ENCODE data around the gene CD164L2. TPM values are rescaled to one million over a fixed set of nuclear protein-coding genes. Genes with fewer than 3 reads are reported as not detected.
A peak's percentile ranks its signal among the peaks of the same experiment; 100 is the strongest.

Gene CD164L2
- total and polyA plus RNA-seq, 2 donors (not counting 1 experiment from before 2014, with no cell fraction given) = not detected

- Histone ChIP-seq H3K36me3 (replicated peaks in 1 of 2; ENCODE audit: control extremely low read depth in 1 of 2, control insufficient read depth in 1 of 2, extremely low read depth in 1 of 2, insufficient read depth in 2 of 2, low read length in 1 of 2) (peaks cover 6 to 32% of the 10 kb centered on the region in 2 experiments), H4K20me1 (ENCODE audit: control insufficient read depth, insufficient read depth, low read length, poor library complexity, severe bottlenecking) (peaks cover 5% of the 10 kb centered on the region), H2AFZ (ENCODE audit: insufficient read depth, low read depth, low read length, poor library complexity, severe bottlenecking) (no peak overlapping the region), H3K27me3 (replicated peaks in 1 of 4; ENCODE audit: control extremely low read depth in 1 of 4, control insufficient read depth in 3 of 4, insufficient read depth in 4 of 4, low read length in 3 of 4) (no peaks in the 10 kb centered on the region), H3K4me3 (ENCODE audit: control extremely low read depth in 1 of 5, extremely low read depth in 1 of 5, insufficient read depth in 1 of 5, low read depth in 2 of 5, low read length in 4 of 5) (no peak overlapping the region), H3K4me2 (replicated peaks; ENCODE audit: low read depth, low read length, poor library complexity, severe bottlenecking) (no peak overlapping the region), H3K79me2 (ENCODE audit: control insufficient read depth, insufficient read depth, low read length) (peaks cover 4% of the 10 kb centered on the region), H3K9ac (ENCODE audit: low read length) (no peak overlapping the region), H3K4me1 (ENCODE audit: control insufficient read depth in 2 of 2, insufficient read depth in 2 of 2, low read length in 2 of 2) (peaks cover 47 to 67% of the 10 kb centered on the region in 2 donors), H3K27ac (ENCODE audit: low read length in 2 of 2) (peak overlapping the region; percentile 6 to 79), H3K9me3 (ENCODE audit: control extremely low read depth in 1 of 3, control insufficient read depth in 2 of 3, insufficient read depth in 1 of 3, low read length in 2 of 3) (no peaks in the 10 kb centered on the region)
- 91% methylated on average over 9 of the region's 13 CpGs for WGBS (ENCODE audit: insufficient coverage)
- DNase-seq (no peak), ATAC-seq (ENCODE audit: low read depth) (no peak)
- POLR2A ChIA-PET = no interaction called here
- Mint-ChIP-seq H3K4me3 (no peak overlapping the region), H3K27me3 (no peaks in the 10 kb centered on the region), H3K4me1 (peaks cover 63% of the 10 kb centered on the region), H3K27ac (peak overlapping the region; percentile 32), H3K9me3 (ENCODE audit: insufficient read depth) (no peaks in the 10 kb centered on the region)
- no peak for TF ChIP-seq EZH2 (IDR thresholded peaks at IDR 0.05; ENCODE audit: borderline replicate concordance, insufficient read depth, low read depth, low read length, poor library complexity, severe bottlenecking)
- no peak for TF ChIP-seq CTCF (IDR thresholded peaks at IDR 0.05)
- intact Hi-C loops (cut with micrococcal nuclease) = no loop called here
- CTCF ChIA-PET = interaction anchor here (0.6 to 5.6 kb wide), 7 partner anchors 10 to 200 kb away, joined by 3 to 114 read pairs (median 4); partner anchors contain the start of gene AHDC1
Measured at GRCh38 chr1:27405074-27405473, 21.9 kb upstream of the CD164L2 start.

GRCh38 chr1:27403931-27404330, 20.8 kb upstream of the CD164L2 start:
- peak overlapping the region in 1 of 5 experiments; percentile 45 for H3K4me3 ChIP-seq (ENCODE audit: control extremely low read depth in 1 of 5, extremely low read depth in 1 of 5, insufficient read depth in 1 of 5, low read depth in 2 of 5, low read length in 4 of 5)
- no peaks in the 10 kb centered on the region for H3K9me3 Mint-ChIP-seq (ENCODE audit: insufficient read depth)
- no peaks in the 10 kb centered on the region for H3K27me3 ChIP-seq (replicated peaks in 1 of 4; ENCODE audit: control extremely low read depth in 1 of 4, control insufficient read depth in 3 of 4, insufficient read depth in 4 of 4, low read length in 3 of 4)
- H3K27me3 Mint-ChIP-seq = no peaks in the 10 kb centered on the region
- ATAC-seq (ENCODE audit: low read depth) (no peak), DNase-seq (peak; percentile 31)
- H2AFZ ChIP-seq (ENCODE audit: insufficient read depth, low read depth, low read length, poor library complexity, severe bottlenecking) = peak overlapping the region; percentile 64
- H3K9me3 ChIP-seq (ENCODE audit: control extremely low read depth in 1 of 3, control insufficient read depth in 2 of 3, insufficient read depth in 1 of 3, low read length in 2 of 3) = no peaks in the 10 kb centered on the region
- peak overlapping the region; percentile 89 for H3K27ac Mint-ChIP-seq
- ChIA-PET CTCF (interaction anchor here (0.6 to 5.6 kb wide), 27 partner anchors 9 to 261 kb away, joined by 3 to 114 read pairs (median 5); partner anchors contain the start of genes AHDC1 and WASF2), POLR2A (interaction anchor here (0.8 to 1.4 kb wide), 5 partner anchors 84 to 322 kb away, joined by 3 to 6 read pairs (median 3); partner anchors contain the start of gene FAM76A)
- peak overlapping the region; percentile 49 to 79 for H3K27ac ChIP-seq (ENCODE audit: low read length in 2 of 2)
- TF ChIP-seq EZH2 (IDR thresholded peaks at IDR 0.05; ENCODE audit: borderline replicate concordance, insufficient read depth, low read depth, low read length, poor library complexity, severe bottlenecking) = no peak
- TF ChIP-seq CTCF (IDR thresholded peaks at IDR 0.05) = no peak
- intact Hi-C loops (cut with micrococcal nuclease) = loop anchor here (1.0 to 2.0 kb wide), 4 partner anchors 33 to 259 kb away; no protein-coding TSS in a partner anchor
- H3K4me1 ChIP-seq (ENCODE audit: control insufficient read depth in 2 of 2, insufficient read depth in 2 of 2, low read length in 2 of 2) = peaks cover 47 to 67% of the 10 kb centered on the region in 2 donors
- no peaks in the 10 kb centered on the region for H3K79me2 ChIP-seq (ENCODE audit: control insufficient read depth, insufficient read depth, low read length)
- H3K36me3 ChIP-seq (replicated peaks in 1 of 2; ENCODE audit: control extremely low read depth in 1 of 2, control insufficient read depth in 1 of 2, extremely low read depth in 1 of 2, insufficient read depth in 2 of 2, low read length in 1 of 2) = peaks cover 6 to 23% of the 10 kb centered on the region in 2 experiments
- peak overlapping the region; percentile 78 for H3K4me2 ChIP-seq (replicated peaks; ENCODE audit: low read depth, low read length, poor library complexity, severe bottlenecking)
- H3K4me1 Mint-ChIP-seq = peaks cover 67% of the 10 kb centered on the region
- H4K20me1 ChIP-seq (ENCODE audit: control insufficient read depth, insufficient read depth, low read length, poor library complexity, severe bottlenecking) = no peaks in the 10 kb centered on the region
- H3K9ac ChIP-seq (ENCODE audit: low read length) = peak overlapping the region; percentile 44
- H3K4me3 Mint-ChIP-seq = peak overlapping the region; percentile 72
